Measurements from ENCODE around the gene SPOCD1.
A peak's percentile ranks its signal among the peaks of the same experiment; 100 is the strongest.

Gene SPOCD1

GRCh38 chr1:31815752-31816500 lies at the start of gene SPOCD1:
Gene SPOCD1, minus strand, starts transcription at chr1:31816022. Its CDS starts 689 bp downstream, at chr1:31815333.
- peak; percentile 89 for DNase-seq

- no peak for DNase-seq
These were observed 46.2 kb upstream of the SPOCD1 start for GRCh38 chr1:31862071-31862470.

GRCh38 chr1:31861346-31861745 lies 45.5 kb upstream of the SPOCD1 start:
- no peak for DNase-seq

GRCh38 chr1:31860581-31860980 lies 44.8 kb upstream of the SPOCD1 start:
- DNase-seq = no peak

- DNase-seq = no peak
These were observed 43.9 kb upstream of the SPOCD1 start for GRCh38 chr1:31859719-31860118.

- no peak for DNase-seq
These were observed 43.2 kb upstream of the SPOCD1 start for GRCh38 chr1:31859044-31859443.

GRCh38 chr1:31857863-31858262 lies 42.0 kb upstream of the SPOCD1 start:
- no peak for DNase-seq

GRCh38 chr1:31856140-31856539 lies 40.3 kb upstream of the SPOCD1 start:
- no peak for DNase-seq

- DNase-seq = no peak
These were observed 39.4 kb upstream of the SPOCD1 start for GRCh38 chr1:31855038-31855845.

GRCh38 chr1:31849653-31850052 lies 33.8 kb upstream of the SPOCD1 start:
- DNase-seq = no peak

GRCh38 chr1:31848381-31848897 lies 32.6 kb upstream of the SPOCD1 start:
- DNase-seq = peak; percentile 39

- no peak for DNase-seq
These were observed 30.7 kb upstream of the SPOCD1 start for GRCh38 chr1:31846484-31846883.

- DNase-seq = no peak
These were observed 27.7 kb upstream of the SPOCD1 start for GRCh38 chr1:31843506-31843905.

GRCh38 chr1:31839662-31840343 lies 24.0 kb upstream of the SPOCD1 start:
- DNase-seq = no peak

- no peak for DNase-seq
These were observed 21.8 kb upstream of the SPOCD1 start for GRCh38 chr1:31837451-31838158.

GRCh38 chr1:31836638-31837037 lies 20.8 kb upstream of the SPOCD1 start:
- no peak for DNase-seq

- DNase-seq = no peak
These were observed 19.6 kb upstream of the SPOCD1 start for GRCh38 chr1:31835415-31835814.

- DNase-seq = no peak
These were observed 18.7 kb upstream of the SPOCD1 start for GRCh38 chr1:31834501-31834900.

GRCh38 chr1:31831397-31832378 lies 15.9 kb upstream of the SPOCD1 start:
- no peak for DNase-seq

- no peak for DNase-seq
These were observed 14.7 kb upstream of the SPOCD1 start for GRCh38 chr1:31830511-31830910.

GRCh38 chr1:31830065-31830464 lies 14.2 kb upstream of the SPOCD1 start:
- DNase-seq = no peak

All from stimulated activated CD4-positive, alpha-beta T cell treated with anti-CD3 and anti-CD28 coated beads, Interleukin-4, amount 100 ng/mL, for 24 hours (primary cell).